ENCODE data around the gene PLCB4.

The PLCB4 gene

DNA sequence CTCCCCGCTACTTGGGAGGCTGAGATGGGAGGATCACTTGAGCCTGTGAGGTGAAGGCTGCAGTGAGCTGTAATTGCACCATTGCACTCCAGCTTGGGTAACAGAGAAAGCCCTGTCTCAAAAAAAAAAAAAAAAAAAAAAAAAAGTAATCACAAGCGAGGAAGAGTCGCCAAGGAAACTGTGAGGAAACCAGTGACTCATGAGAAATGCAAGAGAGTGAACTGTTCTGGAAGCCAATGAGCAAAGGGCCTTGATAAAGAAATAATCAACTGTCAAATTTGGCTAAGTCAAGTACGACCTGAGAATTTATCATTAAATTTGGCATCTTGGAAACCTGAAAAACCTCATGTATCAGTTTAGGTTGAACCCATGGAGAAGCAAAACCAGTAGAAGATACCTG is 429.4 kb downstream of the PLCB4 start:
- DNase-seq (ENCODE audit: low spot score), result no peak

DNA sequence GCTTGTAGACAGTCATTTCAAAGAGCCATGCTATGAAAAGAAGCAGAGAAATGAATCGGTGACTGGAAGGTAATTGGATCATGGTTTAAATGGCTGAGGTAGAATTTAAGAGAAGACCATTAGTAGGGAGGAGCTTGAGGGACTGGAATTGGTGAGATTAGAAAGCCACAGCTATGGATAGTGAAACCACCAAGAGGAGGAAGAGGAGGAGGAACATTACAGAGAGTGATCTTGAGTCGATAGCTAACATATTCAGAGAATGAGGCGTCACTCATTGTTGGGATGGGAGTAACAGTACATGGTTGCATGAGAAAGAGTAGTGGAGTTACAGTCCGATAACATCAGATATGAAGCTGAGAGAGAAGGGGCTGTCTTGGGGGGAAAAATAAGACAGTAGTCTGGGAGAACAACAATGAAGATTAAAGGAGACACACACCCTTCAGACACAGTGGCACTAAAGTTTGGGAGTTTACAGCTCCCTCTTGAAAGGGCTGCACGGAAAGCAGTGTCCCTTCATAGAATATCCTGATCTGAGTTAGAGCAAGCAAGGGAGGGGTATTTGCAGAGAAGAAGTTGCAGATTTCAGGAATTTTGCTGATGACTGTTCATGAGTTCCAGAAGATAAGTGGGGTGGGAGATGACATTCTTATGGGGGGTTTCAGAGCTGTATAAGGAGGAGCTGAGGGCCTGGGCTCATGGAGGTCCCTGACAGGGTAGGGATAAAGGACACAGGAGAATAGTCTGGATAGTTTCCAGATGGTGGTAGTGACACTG is 430.4 kb downstream of the PLCB4 start:
- DNase-seq (ENCODE audit: low spot score), result no peak

DNA sequence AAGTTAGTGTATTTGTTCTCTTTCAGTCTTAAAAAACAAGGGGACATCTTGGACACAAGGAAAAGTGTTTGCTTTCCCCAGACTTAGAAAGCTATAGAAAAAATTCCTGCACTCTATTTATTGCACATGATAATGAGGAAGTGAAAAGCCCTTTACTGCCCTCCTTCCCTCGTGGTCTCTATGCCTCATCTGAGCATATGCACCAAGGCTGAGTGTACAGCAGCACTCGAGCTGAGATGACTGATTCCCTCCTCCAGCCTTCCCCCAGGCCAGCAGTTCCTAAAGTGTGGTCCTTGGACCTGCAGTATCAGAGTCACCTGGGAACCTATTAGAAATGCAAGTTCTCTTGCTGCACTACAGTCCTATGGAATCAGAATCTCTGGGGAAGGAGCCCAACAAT is 431.2 kb downstream of the PLCB4 start:
- DNase-seq (ENCODE audit: low spot score), result no peak

DNA sequence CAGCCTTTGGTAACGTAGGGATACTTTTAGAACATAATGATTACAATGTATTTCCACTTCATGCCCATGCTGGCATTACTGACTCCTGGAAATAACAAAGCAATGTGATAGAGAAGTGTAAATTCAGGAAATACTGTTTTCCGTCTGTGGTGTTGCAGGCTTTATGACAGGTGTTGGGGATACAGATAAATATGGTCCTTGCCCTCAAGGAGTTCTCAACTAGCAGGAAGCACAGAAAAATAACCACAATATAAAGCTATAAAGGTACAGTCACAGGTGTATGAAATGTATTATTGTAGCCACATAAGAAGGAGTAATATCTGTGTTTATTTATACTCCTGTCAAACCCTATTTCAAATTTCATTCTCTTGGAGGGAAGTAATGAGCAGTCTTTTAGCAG is 432.6 kb downstream of the PLCB4 start:
- DNase-seq (ENCODE audit: low spot score), result no peak

DNA sequence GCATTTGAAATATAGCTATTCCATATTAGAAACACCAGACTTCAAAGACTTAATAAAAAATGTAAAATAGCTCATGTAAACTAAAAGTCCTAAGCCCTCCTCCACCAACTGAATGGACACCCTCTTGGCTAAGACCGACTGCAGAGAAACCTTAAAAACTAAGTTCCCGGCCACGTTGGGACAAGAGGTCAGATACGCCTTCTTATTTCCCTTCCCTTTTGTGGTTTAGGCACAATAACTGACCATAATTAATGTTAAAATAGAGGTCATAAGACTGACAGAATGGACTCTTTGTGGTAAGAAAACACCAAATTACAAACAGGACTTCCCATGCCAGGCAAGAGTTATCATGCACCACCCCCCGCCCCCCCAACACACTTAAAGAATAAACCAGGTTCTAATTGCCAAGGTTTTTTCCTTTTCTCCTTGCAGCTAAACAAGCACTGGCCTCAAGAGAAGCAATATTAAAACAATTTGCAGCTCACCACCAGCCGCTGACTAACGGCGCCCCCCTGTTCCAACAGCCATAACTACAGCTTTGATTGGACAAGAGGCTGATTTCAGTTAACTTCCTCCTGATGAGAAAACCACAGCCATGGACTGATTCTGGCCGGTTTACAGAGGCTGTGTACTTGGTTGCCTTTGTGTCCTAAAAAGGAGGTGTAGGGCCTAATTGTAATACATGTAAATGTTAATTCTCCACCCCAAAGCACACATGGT is 434.8 kb downstream of the PLCB4 start:
- DNase-seq (ENCODE audit: low spot score), result no peak

DNA sequence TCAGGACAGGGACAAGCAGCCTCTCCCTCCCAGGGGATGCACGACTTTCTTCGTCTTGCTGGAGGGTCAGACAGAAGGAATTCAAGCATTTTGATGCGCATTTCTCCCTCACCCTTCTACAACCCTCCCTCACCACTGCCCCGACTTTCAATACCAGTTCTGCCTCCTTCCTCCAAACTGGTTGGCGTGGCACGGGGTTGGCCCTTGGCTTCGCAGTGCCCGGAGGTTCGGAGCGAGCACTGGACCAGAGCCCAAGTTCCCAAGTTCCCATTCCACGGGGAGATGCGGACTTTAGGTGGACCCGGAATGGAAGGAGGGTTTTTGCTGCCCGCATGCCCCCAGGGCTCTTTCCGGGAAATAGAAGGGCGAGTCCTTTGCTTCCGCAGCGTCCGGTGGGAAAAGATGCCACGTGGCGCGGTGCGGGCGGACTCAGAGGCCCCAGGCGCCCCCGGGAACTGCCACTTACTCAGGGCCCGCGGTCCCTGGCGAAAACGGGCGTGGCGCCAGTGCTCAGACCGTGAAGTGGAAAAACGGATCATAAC is 437.5 kb downstream of the PLCB4 start:
- DNase-seq (ENCODE audit: low spot score), result no peak

DNA sequence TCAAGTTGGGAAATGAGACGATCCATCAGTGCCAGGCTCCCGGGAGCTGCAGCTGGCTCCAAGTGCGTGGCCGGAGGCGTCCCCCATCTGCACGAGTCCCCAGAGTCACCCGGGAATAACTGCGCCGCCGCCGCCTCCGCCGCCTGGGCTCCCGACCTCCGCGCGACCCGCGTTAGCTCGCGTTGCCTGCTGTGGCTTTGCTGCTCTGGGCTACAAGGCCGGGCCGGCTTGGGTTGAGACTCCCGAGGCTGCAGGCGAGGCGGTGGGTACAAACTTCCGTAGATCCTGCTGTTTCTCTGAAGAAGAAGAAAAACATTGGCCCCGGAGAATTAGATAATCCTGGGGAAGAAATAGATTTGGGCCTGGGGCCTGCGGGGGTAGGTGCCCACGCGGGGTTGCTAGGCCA is 438.1 kb downstream of the PLCB4 start:
- DNase-seq (ENCODE audit: low spot score), result no peak

DNA sequence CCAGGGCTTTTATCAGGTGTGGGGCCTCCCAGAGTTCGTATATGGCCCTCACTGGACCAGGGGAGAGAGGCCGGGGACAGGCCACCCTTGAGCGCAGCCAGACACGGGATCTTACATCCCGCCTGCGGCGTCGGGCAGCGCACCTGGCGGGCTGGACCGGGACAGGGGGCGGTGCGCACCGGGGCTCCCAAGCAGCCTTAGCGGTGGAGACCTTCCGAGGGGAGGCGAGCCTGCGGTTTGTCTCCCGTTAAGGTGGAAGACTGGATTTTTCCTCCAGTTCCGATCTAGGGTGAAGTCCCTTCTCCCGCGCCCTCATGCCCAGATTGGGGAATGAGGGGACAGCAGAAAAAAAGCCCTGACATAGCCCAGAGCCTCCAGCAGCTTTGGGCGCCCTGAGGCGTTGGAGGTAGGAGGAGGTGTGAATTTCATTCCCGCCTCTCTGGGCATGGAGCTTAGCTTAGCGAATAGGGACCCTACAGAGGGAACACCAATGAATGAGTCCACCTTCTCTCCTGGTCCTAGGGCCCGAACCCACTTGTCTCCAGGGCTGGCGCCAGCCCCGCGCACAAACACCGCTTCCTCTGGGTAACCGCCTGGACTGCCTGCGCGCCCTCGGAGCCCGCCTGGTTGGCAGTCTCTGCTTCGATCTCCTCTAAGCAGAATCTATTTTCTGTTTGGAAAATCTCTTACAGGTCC is 438.8 kb downstream of the PLCB4 start:
- DNase-seq (ENCODE audit: low spot score), result no peak

DNA sequence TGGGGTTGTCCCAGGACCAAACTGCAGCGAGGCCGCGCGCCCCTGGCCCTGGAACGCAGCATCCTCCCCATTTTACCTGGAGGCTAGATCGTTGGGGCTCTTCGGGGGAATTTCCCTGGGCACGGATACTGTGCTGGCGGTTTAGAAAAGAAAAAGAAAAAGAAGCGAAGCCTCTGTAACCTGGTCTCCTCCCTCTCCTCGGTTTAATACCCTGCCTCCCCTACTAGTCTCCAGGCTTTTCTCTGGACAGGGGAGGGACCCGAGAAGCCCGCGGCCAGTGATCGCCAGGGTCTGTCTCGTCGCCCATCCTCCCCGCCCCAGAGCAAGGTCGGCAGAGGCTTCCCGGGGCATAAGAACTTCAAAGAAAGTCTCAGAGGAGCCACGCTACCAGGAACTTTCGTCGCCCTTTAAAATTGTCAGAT is 439.4 kb downstream of the PLCB4 start:
- no peak for DNase-seq (ENCODE audit: low spot score)

DNA sequence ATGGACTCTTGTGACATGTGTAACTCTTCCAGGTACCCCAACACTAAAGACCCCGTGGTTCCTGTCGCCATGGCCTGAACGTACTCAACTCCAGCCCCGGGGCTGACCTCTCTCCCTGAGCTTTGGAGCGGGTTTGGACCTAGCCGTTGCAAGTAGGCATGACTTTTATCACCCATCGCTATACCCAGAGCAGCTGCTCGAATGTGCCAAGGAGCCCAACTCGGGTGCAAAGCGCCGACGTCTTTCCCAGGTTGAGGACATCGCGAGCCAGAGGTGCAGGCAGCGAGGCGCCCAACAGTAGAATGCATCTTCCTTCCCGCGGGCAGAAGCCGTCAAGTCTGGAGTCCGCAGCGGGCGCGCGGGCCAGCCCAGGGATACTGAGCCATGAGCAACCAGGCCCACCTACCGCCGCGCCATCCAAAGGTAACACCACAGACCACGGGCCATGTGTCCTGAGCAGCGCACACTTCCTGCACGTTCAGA is 439.9 kb downstream of the PLCB4 start:
- DNase-seq (ENCODE audit: low spot score), result no peak

DNA sequence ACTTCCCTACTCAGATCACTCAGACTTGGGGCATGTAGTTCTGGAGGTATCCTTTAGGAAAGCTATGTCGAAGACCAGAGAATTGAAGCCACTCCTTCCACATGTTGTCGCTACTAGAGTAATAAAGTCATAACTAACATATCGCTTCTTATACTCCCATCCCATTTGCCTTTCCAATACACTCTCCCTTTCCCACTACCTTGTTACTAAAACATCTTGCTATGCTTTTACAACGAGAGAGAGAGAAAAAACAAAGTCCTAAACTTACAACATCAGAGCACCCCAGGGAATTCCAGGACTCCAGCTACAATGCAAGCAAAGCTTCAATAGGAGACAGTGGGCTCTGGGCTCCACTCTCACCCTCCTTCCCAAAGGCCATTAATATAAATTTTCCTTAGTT is 440.4 kb downstream of the PLCB4 start:
- DNase-seq (ENCODE audit: low spot score), result no peak

DNA sequence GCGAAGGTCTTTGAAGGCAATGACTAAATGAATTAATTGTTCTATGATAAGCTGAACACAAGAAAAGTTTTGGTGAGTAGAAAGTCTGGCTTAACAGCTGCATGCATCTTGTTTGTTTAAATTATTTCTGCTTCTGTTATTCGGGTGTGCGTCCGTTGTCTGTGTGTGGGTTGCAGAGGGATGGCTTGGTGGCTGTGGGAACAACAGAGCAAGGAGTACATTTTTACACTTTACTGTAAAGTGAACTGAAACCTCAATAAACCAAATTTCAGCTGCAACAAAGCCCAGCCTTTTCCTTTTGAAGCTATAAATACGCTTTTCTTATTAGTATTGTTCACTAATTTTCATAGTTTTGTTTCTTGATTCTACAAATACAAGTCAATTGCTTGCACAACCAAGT is 442.0 kb downstream of the PLCB4 start:
- no peak for DNase-seq (ENCODE audit: low spot score)

DNA sequence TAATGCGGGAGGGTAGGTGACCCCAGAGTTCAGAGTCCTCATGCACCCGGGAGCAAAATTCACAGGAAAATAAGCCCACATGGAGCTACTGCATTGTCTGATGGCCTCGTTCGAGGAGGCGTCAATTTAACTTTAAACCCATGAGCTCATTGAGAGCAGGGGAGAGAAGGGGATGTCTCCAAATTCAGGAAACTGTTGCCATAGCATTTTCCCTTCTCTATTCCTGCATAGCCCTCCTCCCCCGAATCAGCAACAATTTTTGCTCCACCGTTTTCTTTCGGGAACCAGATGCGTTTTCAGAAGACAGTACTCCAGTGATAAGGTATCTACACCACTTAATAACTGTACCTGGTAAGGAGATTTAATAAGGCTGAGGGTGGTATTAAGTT is 445.2 kb downstream of the PLCB4 start:
- no peak for DNase-seq (ENCODE audit: low spot score)

DNA sequence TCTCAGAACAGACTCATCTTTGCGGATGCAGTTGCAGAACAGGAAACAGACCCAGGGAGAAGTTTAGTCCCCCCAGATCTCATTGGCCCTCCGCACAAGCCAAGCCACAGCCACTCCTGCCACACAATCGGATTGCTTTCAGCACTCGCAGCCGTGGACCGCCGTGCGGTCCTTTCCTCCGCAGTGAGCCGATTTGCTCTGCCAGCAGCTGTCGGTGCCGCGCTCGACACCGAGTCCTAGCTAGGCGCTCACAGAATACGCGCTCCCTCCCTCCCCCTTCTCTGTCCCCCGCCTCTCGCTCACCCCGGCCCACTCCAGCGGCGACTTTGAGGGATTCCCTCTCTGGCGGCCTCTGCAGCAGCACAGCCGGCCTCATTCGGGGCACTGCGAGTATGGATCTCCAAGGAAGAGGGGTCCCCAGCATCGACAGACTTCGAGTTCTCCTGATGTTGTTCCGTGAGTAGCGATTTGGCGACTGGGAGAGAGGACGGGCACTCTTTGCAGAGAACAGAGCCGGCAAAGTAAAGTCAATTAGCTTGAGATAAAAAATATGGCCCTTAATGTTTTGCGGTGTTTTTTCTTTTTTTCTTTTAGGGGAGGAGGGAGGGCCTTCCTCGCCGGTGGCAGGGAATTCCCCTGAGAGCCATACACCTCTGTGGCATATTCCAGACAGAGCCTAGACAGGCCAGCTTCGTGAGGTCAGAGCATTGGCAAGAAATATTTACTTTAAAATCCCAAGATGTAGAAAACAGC is 445.8 kb downstream of the PLCB4 start, which contains the start of gene LAMP5:
Gene LAMP5, plus strand, starts transcription at position 130 of the 753 bp plus-strand sequence. Its CDS starts 263 bp downstream, at position 393.
- no peak for DNase-seq (ENCODE audit: low spot score)

DNA sequence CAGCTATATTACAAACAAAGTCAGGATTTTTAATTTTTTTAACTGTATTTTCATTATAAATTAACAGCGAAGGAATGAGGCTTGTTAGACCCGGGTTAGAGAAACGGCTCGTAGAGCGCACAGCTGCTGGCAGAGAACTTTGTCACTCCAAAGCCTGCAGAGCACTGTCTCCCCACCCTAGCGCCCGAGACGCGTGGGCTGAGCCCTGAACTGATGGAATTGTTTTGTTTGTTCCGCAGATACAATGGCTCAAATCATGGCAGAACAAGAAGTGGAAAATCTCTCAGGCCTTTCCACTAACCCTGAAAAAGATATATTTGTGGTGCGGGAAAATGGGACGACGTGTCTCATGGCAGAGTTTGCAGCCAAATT is 446.3 kb downstream of the PLCB4 start:
- no peak for DNase-seq (ENCODE audit: low spot score)

DNA sequence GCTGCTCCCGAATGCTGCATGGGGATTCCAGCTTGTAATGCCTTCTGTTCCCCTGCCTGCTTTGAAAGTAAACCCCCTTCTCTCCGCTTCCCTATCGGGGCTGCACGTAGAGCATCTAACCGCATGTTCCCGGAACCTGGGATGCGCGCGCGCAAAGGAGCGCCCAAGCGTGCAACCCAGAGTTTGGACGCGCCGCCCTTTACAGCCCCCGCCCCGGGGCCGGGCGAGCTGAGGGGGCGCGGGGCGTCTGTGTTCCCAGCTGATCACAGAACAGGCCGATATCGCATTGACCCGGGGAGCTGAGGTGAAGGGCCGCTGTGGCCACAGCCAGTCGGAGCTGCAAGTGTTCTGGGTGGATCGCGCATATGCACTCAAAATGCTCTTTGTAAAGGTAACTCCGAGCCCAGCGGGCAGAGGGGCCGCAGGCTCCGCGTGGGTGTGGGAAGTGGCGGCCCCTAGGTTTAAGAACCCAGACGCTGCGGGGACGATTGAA is 446.9 kb downstream of the PLCB4 start:
- DNase-seq (ENCODE audit: low spot score), result no peak

DNA sequence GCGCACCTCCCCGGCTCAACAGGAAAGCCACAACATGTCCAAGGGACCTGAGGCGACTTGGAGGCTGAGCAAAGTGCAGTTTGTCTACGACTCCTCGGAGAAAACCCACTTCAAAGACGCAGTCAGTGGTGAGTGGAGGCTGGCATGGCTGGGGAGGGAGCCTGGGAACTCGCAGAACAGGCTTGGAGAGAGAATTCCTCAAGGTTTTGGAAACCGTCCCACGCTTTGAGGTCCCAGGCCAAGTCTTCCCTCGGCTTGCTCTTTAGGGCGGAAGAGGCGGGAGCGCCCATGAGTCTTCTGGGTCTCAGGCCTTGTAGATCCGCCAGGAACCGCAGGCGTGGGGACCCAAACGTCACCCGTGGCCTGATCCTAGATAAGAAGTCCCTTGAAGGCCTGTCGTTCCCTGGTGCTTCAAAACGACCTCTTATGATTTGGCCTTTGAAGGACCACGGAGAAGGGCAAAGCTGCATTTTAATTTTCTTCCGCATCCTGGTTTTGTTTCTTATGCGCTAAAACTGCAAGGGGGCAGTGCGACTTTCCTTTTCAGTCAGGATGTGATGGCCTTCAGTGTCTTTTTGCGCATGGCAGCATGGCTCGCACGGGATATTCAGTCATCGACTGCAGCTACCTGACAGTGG is 447.5 kb downstream of the PLCB4 start:
- DNase-seq (ENCODE audit: low spot score), result no peak

DNA sequence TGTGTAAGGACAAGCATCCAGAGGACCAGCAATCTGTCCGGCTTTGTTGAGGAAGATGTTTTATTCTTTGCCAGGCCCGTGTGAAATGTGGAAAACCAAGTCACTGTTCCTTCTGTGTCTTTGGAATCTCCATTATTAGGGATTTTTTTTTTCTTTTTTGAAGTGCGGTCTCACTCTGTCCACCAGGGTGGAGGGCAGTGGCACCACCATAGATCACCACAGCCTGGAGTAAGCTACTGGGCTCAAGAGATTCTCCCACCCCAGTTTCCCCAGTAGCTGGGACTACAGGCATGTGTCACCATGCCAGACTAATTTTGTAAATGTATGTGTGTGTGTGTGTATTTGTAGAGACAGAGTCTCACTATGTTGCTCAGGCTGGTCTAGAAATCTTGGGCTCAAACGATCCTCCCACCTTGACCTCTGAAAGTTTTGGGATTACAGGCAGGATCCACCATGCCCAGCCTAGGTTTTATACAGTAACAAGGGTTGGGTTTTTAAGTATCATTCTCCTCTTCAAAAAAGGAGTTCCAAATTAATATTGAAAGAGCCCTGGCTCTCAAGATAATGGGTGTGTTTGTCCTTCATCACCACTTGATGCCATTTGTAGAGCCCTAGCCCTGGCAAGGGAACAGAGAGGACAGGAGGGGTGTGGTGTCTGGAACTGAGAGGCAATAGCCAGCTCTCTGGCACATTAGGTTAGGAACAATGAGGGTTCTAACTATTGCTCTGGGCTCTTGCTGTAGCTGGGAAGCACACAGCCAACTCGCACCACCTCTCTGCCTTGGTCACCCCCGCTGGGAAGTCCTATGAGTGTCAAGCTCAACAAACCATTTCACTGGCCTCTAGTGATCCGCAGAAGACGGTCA is 448.6 kb downstream of the PLCB4 start:
- no peak for DNase-seq (ENCODE audit: low spot score)

DNA sequence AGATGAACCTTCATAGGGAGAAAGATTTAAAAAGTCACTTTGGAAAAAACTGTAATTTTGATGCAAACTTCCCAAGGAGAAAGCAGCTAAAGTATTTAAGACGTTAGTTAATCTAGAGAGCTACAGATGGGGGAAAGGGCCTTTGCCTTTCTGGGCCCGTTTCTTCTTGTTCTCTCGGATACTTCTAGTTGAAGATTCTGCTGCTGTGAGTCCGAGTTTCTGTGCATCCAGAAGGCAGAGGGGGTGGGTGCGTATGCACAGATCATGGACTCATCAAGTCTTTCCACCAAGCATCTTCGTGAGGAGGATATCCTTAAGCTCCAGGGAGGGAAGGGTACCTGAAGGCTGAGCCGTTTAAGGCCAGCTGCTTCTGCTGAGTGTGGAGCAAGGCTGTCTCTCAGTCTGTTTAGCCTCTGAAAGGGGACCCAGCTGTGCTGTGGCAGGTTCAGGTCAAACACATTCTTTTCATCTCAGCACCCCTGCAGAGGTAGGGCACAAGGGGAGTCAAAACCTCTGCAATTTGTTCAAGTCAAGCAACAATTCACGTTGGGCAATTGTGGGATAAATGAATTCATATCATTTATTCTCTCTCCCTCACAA is 449.8 kb downstream of the PLCB4 start:
- DNase-seq (ENCODE audit: low spot score), result no peak

DNA sequence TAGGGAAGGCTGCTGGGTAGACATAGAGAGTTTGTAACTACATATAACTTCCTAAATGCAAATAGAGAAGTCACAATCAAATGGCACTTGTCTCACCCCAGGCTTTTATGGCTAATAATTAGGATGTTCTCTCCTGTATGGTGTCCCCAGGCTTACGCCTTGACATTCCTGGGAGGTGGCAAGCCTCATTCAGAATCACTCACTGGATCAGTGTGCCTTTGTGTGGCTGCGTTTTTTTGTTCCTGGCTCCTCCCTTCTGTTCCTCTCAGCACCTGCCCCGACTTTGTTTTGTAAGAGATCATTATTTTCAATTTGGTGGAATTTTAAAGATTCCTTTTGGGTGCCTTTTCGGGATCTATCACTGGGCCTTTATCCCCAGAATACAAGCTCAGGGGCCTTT is 451.2 kb downstream of the PLCB4 start:
- DNase-seq (ENCODE audit: low spot score), result no peak

Measured in LoVo (cell line).